Inflammatory macrophage treated with lipopolysaccharide for 1 hour (primary cell): ENCODE measurements around the gene DPT.

Experiments used
- DNase-seq, 2 donors: peaks; one replicate each; pipeline ENCODE4 v3.0.0-alpha.2; 2020 to 2022

Gene DPT

GRCh38 chr1:168697356-168698126, 31.5 kb downstream of the DPT start:
- no peak for DNase-seq

GRCh38 chr1:168696125-168696760, 32.8 kb downstream of the DPT start:
- DNase-seq = no peak

- no peak for DNase-seq
These were observed 35.2 kb downstream of the DPT start for GRCh38 chr1:168693872-168694238.

GRCh38 chr1:168693197-168693871, 35.7 kb downstream of the DPT start:
- DNase-seq = no peak

- no peak for DNase-seq
These were observed 36.5 kb downstream of the DPT start for GRCh38 chr1:168692472-168692871.

- no peak for DNase-seq
These were observed 37.5 kb downstream of the DPT start for GRCh38 chr1:168691541-168691940.

GRCh38 chr1:168689726-168690602, 39.0 kb downstream of the DPT start:
- no peak for DNase-seq

GRCh38 chr1:168689327-168689657, 39.7 kb downstream of the DPT start:
- no peak for DNase-seq

GRCh38 chr1:168688644-168689326, 40.2 kb downstream of the DPT start:
- DNase-seq = no peak

GRCh38 chr1:168687816-168688215, 41.2 kb downstream of the DPT start:
- no peak for DNase-seq

GRCh38 chr1:168686666-168687065, 42.3 kb downstream of the DPT start:
- no peak for DNase-seq

GRCh38 chr1:168683871-168684270, 45.1 kb downstream of the DPT start:
- no peak for DNase-seq

GRCh38 chr1:168676861-168677260, 52.1 kb downstream of the DPT start:
- DNase-seq = no peak

- no peak for DNase-seq
These were observed 52.8 kb downstream of the DPT start for GRCh38 chr1:168676029-168676812.

GRCh38 chr1:168673974-168674683, 54.9 kb downstream of the DPT start:
- no peak for DNase-seq

- no peak for DNase-seq
These were observed 56.7 kb downstream of the DPT start for GRCh38 chr1:168672278-168672677.

- DNase-seq = no peak
These were observed 57.2 kb downstream of the DPT start for GRCh38 chr1:168671782-168672181.

- no peak for DNase-seq
These were observed 63.0 kb downstream of the DPT start for GRCh38 chr1:168665975-168666374.

GRCh38 chr1:168664069-168664834, 64.8 kb downstream of the DPT start:
- no peak for DNase-seq

GRCh38 chr1:168656485-168656884, 72.5 kb downstream of the DPT start:
- DNase-seq = no peak
